HCT116 (cell line): ENCODE data around the gene COL26A1. TPM values are rescaled to one million over a fixed set of nuclear protein-coding genes. Genes with fewer than 3 reads are reported as not detected.

Experiments
- ATAC-seq: fragments of 200-7000 bp; cut with Tn5 transposase; 2 replicates; pipeline ENCODE4 v1.9.1; 2020; ENCODE audit warnings: mild to moderate bottlenecking, moderate library complexity
- BruUV-seq: library from RNA; stranded (reverse); fragments of 400-500 nt; replicated peaks from 2 replicates; lab custom pipeline; 2021; lab: Mats Ljungman, UMichigan
- CTCF ChIA-PET: fragments of 300-600 bp; sonication (Branson Sonifier 250); formaldehyde crosslinking; loops from one replicate; lab custom pipeline; 2021; ENCODE audit warnings: antibody characterized with exemption; lab: Charles Lee
- POLR2A ChIA-PET: fragments of 300-600, 350-600 bp; sonication (Branson Sonifier 250); formaldehyde crosslinking; loops from one replicate; lab custom pipeline; 2021; ENCODE audit warnings: antibody characterized with exemption; lab: Charles Lee
- RAD21 ChIA-PET, 2 experiments: fragments of 300-600 bp; sonication (Branson Sonifier 250); formaldehyde crosslinking; loops; one replicate each; lab custom pipeline; 2023; ENCODE audit warnings: low total read pairs in 2 of 2; ENCODE audit not compliant: uncharacterized antibody in 2 of 2, unreplicated experiment in 2 of 2, low non-redundant PET in 1 of 2; lab: Charles Lee
- DNase-seq: peaks from one replicate; pipeline ENCODE4 v3.0.0-alpha.2; 2010; ENCODE audit warnings: low read depth, low spot score
- H2AFZ ChIP-seq: fragments of 200-600 bp; shearing (Covaris generic), sonication (generic); 2 replicates; pipeline ENCODE4 v1.6.1; 2017; ENCODE audit warnings: low read depth, mixed run types, mixed read lengths, antibody characterized with exemption, low read length; ENCODE audit not compliant: poor library complexity, severe bottlenecking
- H3K27ac ChIP-seq: 2 replicates; pipeline ENCODE4 v1.5.1; 2012; ENCODE audit warnings: low read depth, low read length
- H3K27me3 ChIP-seq: fragments of 200-600 bp; sonication (generic); 2 replicates; pipeline ENCODE4 v1.6.1; 2016; ENCODE audit warnings: mixed run types, low read length, mixed read lengths; ENCODE audit not compliant: insufficient read depth
- H3K36me3 ChIP-seq, 2 experiments: fragments of 200-500 bp in 1 of 2; fragments of 200-600 bp in 1 of 2; sonication (Bioruptor generic) in 1 of 2; sonication (generic) in 1 of 2; 2 replicates each; pipeline versions ENCODE4 v1.5.1 to v1.6.1; 2014 to 2016; ENCODE audit warnings: low read length in 2 of 2, inconsistent platforms in 1 of 2, mixed read lengths in 1 of 2, mixed run types in 1 of 2; ENCODE audit not compliant: insufficient read depth in 2 of 2, control insufficient read depth in 1 of 2
- H3K4me1 ChIP-seq, 2 experiments: fragments of 200-600 bp in 1 of 2; sonication (generic) in 1 of 2; 2 replicates each; pipeline versions ENCODE4 v1.5.1 to v1.6.1; 2012 to 2017; ENCODE audit warnings: low read length in 2 of 2, inconsistent platforms in 1 of 2, mild to moderate bottlenecking in 1 of 2, mixed read lengths in 1 of 2, mixed run types in 1 of 2, moderate library complexity in 1 of 2; ENCODE audit not compliant: insufficient read depth in 2 of 2, control insufficient read depth in 1 of 2
- H3K4me2 ChIP-seq: fragments of 200-600 bp; sonication (generic); 2 replicates; pipeline ENCODE4 v1.6.1; 2017; ENCODE audit warnings: mixed run types, low read length, mixed read lengths
- H3K4me3 ChIP-seq, 2 experiments: fragments of 200-600 bp in 1 of 2; sonication (generic) in 1 of 2; replicated peaks in 1 of 2; 2 replicates each; pipeline ENCODE4 v1.5.1; 2011 to 2016; ENCODE audit warnings: low read length in 2 of 2, control low read depth in 1 of 2, low read depth in 1 of 2, mild to moderate bottlenecking in 1 of 2, mixed read lengths in 1 of 2, mixed run types in 1 of 2
- H3K79me2 ChIP-seq: fragments of 200-600 bp; sonication (generic); 2 replicates; pipeline ENCODE4 v1.6.1; 2017; ENCODE audit warnings: mild to moderate bottlenecking, mixed run types, low read length, moderate library complexity, mixed read lengths; ENCODE audit not compliant: insufficient read depth
- H3K9ac ChIP-seq: fragments of 200-600 bp; sonication (generic); 2 replicates; pipeline ENCODE4 v1.6.1; 2016; ENCODE audit warnings: low read length, mixed read lengths
- H3K9me2 ChIP-seq: fragments of 200-600 bp; sonication (generic), shearing (Covaris generic); 2 replicates; pipeline ENCODE4 v1.6.1; 2017; ENCODE audit warnings: mixed run types, mild to moderate bottlenecking, moderate library complexity; ENCODE audit not compliant: insufficient read depth
- H3K9me3 ChIP-seq, 2 experiments: fragments of 200-500 bp in 1 of 2; fragments of 200-600 bp in 1 of 2; sonication (Bioruptor generic) in 1 of 2; sonication (generic) in 1 of 2; 2 replicates each; pipeline ENCODE4 v1.6.1; 2014 to 2017; ENCODE audit warnings: low read length in 2 of 2, mixed read lengths in 2 of 2, inconsistent platforms in 1 of 2, low read depth in 1 of 2, mild to moderate bottlenecking in 1 of 2, mixed run types in 1 of 2, moderate library complexity in 1 of 2; ENCODE audit not compliant: control insufficient read depth in 1 of 2, insufficient read depth in 1 of 2
- H4K20me1 ChIP-seq: fragments of 200-600 bp; sonication (generic), shearing (Covaris generic); 2 replicates; pipeline ENCODE4 v1.6.1; 2017; ENCODE audit warnings: mixed run types, mild to moderate bottlenecking, moderate library complexity; ENCODE audit not compliant: insufficient read depth
- CBX3 ChIP-seq: IDR thresholded peaks from 2 replicates; pipeline ENCODE4 v1.6.1; 2012; ENCODE audit warnings: low read depth
- CTCF ChIP-seq, 3 experiments: fragments of 200-600 bp in 1 of 3; sonication (generic) in 1 of 3; IDR thresholded peaks in 2 of 3; conservative IDR thresholded peaks in 1 of 3; 2 replicates each; pipeline ENCODE4 v1.5.1; 2012 to 2017; ENCODE audit warnings: low read depth in 2 of 3, low read length in 2 of 3, antibody characterized with exemption in 1 of 3, borderline replicate concordance in 1 of 3, control low read depth in 1 of 3, mild to moderate bottlenecking in 1 of 3, mixed read lengths in 1 of 3, mixed run types in 1 of 3, moderate library complexity in 1 of 3; ENCODE audit not compliant: insufficient read depth in 1 of 3
- EGR1 ChIP-seq: IDR thresholded peaks from 2 replicates; pipeline ENCODE4 v1.6.1; 2012; ENCODE audit warnings: low read depth
- JUND ChIP-seq: IDR thresholded peaks from 2 replicates; pipeline ENCODE4 v1.6.1; 2012
- MAX ChIP-seq: IDR thresholded peaks from 2 replicates; pipeline ENCODE4 v1.6.1; 2012
- POLR2A ChIP-seq: IDR thresholded peaks from 2 replicates; pipeline ENCODE4 v1.7.0; 2011; ENCODE audit warnings: borderline replicate concordance; ENCODE audit not compliant: insufficient read depth, insufficient read length; ENCODE audit errors: extremely low read depth
- POLR2AphosphoS5 ChIP-seq: IDR thresholded peaks from 2 replicates; pipeline ENCODE4 v1.6.1; 2011; ENCODE audit warnings: mild to moderate bottlenecking, low read depth, low read length, moderate library complexity
- RAD21 ChIP-seq: IDR thresholded peaks from 2 replicates; pipeline ENCODE4 v1.6.1; 2012; ENCODE audit warnings: low read depth, mild to moderate bottlenecking
- SP1 ChIP-seq: IDR thresholded peaks from 2 replicates; pipeline ENCODE4 v1.6.1; 2012; ENCODE audit warnings: low read depth
- YY1 ChIP-seq: IDR thresholded peaks from 2 replicates; pipeline ENCODE4 v1.6.1; 2011; ENCODE audit warnings: low read length, low read depth, moderate library complexity, mild to moderate bottlenecking; ENCODE audit not compliant: insufficient replicate concordance; ENCODE audit errors: extremely low read depth
- ZBTB33 ChIP-seq: IDR thresholded peaks from 2 replicates; pipeline ENCODE4 v1.6.1; 2011; ENCODE audit warnings: mild to moderate bottlenecking, low read length, moderate library complexity; ENCODE audit not compliant: insufficient replicate concordance; ENCODE audit errors: extremely low read depth
- ZNF274 ChIP-seq: fragments of 200-500 bp; sonication (Bioruptor generic); IDR thresholded peaks from 2 replicates; pipeline ENCODE4 v1.6.1; 2014; ENCODE audit warnings: mild to moderate bottlenecking, low read depth, low read length, inconsistent platforms
- intact Hi-C: fragments of 100-400 bp; cut with micrococcal nuclease; formaldehyde crosslinking; loops from 2 replicates; pipeline ENCODE4 v1.10.0; 2022
- total RNA-seq: library from RNA; stranded (reverse); gene quantifications from one replicate; pipeline ENCODE4 v1.2.1, GENCODE V29; 2021; ENCODE audit not compliant: unreplicated experiment

COL26A1 gene
- total RNA-seq, 1 experiment from 2014 or later: 0.27 TPM

GRCh38 chr7:101315336-101315735 lies 47.3 kb upstream of the COL26A1 start:
- no peaks in the 10 kb centered on the region for H4K20me1 ChIP-seq
- no peaks in the 10 kb centered on the region for H3K9me2 ChIP-seq
- TF ChIP-seq CBX3: 0 out of 2 replicates have a peak, but pooled peaks have one; percentile 30
- TF ChIP-seq RAD21: peak; percentile 38
- no peak for TF ChIP-seq YY1
- TF ChIP-seq JUND: no peak
- peak; percentile 62 to 94 (median 88) for TF ChIP-seq CTCF (IDR thresholded peaks at IDR 0.05 in 2 of 3, conservative IDR thresholded peaks at IDR 0.05 in 1 of 3; ENCODE audit: borderline replicate concordance in 1 of 3, insufficient read depth in 1 of 3, low read depth in 2 of 3, low read length in 2 of 3)
- TF ChIP-seq, all 23 proteins: peak for 3
- Histone ChIP-seq H3K9ac (no peak overlapping the region), H3K4me1 (no peaks in the 10 kb centered on the region), H3K4me2 (no peak overlapping the region), H3K4me3 (no peak overlapping the region), H3K27ac (no peak overlapping the region), H3K27me3 (no peaks in the 10 kb centered on the region), H3K9me3 (no peaks in the 10 kb centered on the region), H3K79me2 (peaks cover 11% of the 10 kb centered on the region), H2AFZ (no peak overlapping the region), H3K36me3 (peaks cover 12 to 17% of the 10 kb centered on the region in 2 experiments)
- ChIA-PET RAD21 (no interaction called here), POLR2A (no interaction called here), CTCF (interaction anchor here (1.2 kb wide), 2 partner anchors 25 to 69 kb away, joined by 3 read pairs; no protein-coding TSS in a partner anchor)
- no TSS peak for BruUV-seq
- DNase-seq: peak; percentile 38
- intact Hi-C loops: no loop called here
- ATAC-seq: peak; percentile 66; the same call in 1 of the 2 replicates

- intact Hi-C loops: no loop called here
- H3K4me1 ChIP-seq: peaks cover 4 to 11% of the 10 kb centered on the region in 2 experiments
- no peak overlapping the region for H3K4me3 ChIP-seq
- ChIA-PET CTCF (no interaction called here), POLR2A (interaction anchor here (0.5 kb wide), 1 partner anchor 157 kb away, joined by 4 read pairs; no protein-coding TSS in a partner anchor), RAD21 (no interaction called here)
- H3K4me2 ChIP-seq: no peak overlapping the region
- no peak overlapping the region for H2AFZ ChIP-seq
- no peaks in the 10 kb centered on the region for H4K20me1 ChIP-seq
- no peaks in the 10 kb centered on the region for H3K9me3 ChIP-seq
- ATAC-seq: no peak
- BruUV-seq: no TSS peak
- H3K36me3 ChIP-seq: peaks cover 3 to 4% of the 10 kb centered on the region in 2 experiments; a peak in 1 of 4 replicates
- H3K27me3 ChIP-seq: no peaks in the 10 kb centered on the region
- H3K27ac ChIP-seq: no peak overlapping the region
- peaks cover 7% of the 10 kb centered on the region; the same call in 1 of the 2 replicates for H3K79me2 ChIP-seq
- H3K9ac ChIP-seq: no peak overlapping the region
- no peak for DNase-seq
- no peaks in the 10 kb centered on the region for H3K9me2 ChIP-seq
- TF ChIP-seq CBX3 (no peak), ZBTB33 (no peak), POLR2AphosphoS5 (no peak), ZNF274 (no peak), RAD21 (no peak), SP1 (no peak), POLR2A (no peak), MAX (no peak), EGR1 (no peak)
These were observed 43.3 kb upstream of the COL26A1 start for GRCh38 chr7:101319401-101319800.
